Transverse colon (tissue), 3 donors: ENCODE measurements around the gene RFX3.

Experiments
- CTCF ChIP-seq, 5 experiments: fragments of 200-600 bp in 3 of 5; fragments of 450-650 bp in 2 of 5; sonication (generic) in 3 of 5; IDR thresholded peaks; 1 replicate in 2 of 5; 2 replicates in 3 of 5; pipeline ENCODE4 v1.5.1; 2016 to 2017; ENCODE audit warnings: antibody characterized with exemption in 5 of 5, inconsistent platforms in 3 of 5, mild to moderate bottlenecking in 2 of 5, moderate library complexity in 1 of 5
- EP300 ChIP-seq: sonication (generic); formaldehyde crosslinking; IDR thresholded peaks from one replicate; pipeline ENCODE4 v1.6.1; 2017; ENCODE audit warnings: antibody characterized with exemption, low read depth
- POLR2A ChIP-seq: fragments of 450-650 bp; IDR thresholded peaks from one replicate; pipeline ENCODE4 v1.6.1; 2016; ENCODE audit warnings: antibody characterized with exemption, mild to moderate bottlenecking, moderate library complexity

GRCh38 chr9:3467593-3468219 lies 58.1 kb downstream of the RFX3 start:
- TF ChIP-seq CTCF (IDR thresholded peaks at IDR 0.05): peak; percentile 57 to 73 (median 66)
- no peak for TF ChIP-seq POLR2A
- TF ChIP-seq EP300: no peak
